Endodermal cell (in vitro differentiated cells): ENCODE data around the gene PREP. TPM values are rescaled to one million over a fixed set of nuclear protein-coding genes. Genes with fewer than 3 reads are reported as not detected.
A peak's percentile ranks its signal among the peaks of the same experiment; 100 is the strongest.

Source experiments
- DNase-seq: peaks from one replicate; pipeline ENCODE4 v3.0.0-alpha.2; 2017
- H3K27ac ChIP-seq: 2 replicates; pipeline ENCODE4 v1.5.1; 2013; ENCODE audit warnings: mild to moderate bottlenecking, low read depth, low read length, moderate library complexity
- H3K27me3 ChIP-seq: 2 replicates; pipeline ENCODE4 v1.6.1; 2013; ENCODE audit warnings: mild to moderate bottlenecking, low read length, moderate library complexity; ENCODE audit not compliant: insufficient read depth, control insufficient read depth, poor library complexity, severe bottlenecking
- H3K36me3 ChIP-seq: 2 replicates; pipeline ENCODE4 v1.7.0; 2013; ENCODE audit warnings: mild to moderate bottlenecking, low read length, moderate library complexity; ENCODE audit not compliant: control insufficient read depth, insufficient read depth
- H3K4me1 ChIP-seq: one replicate; pipeline ENCODE4 v1.7.0; 2013; ENCODE audit warnings: low read length; ENCODE audit not compliant: control insufficient read depth, insufficient read depth
- H3K4me3 ChIP-seq: 2 replicates; pipeline ENCODE4 v1.5.1; 2013; ENCODE audit warnings: mild to moderate bottlenecking, low read length, moderate library complexity
- H3K9ac ChIP-seq: 2 replicates; pipeline ENCODE4 v1.6.1; 2013; ENCODE audit warnings: mild to moderate bottlenecking, low read length, moderate library complexity; ENCODE audit not compliant: poor library complexity, severe bottlenecking; ENCODE audit errors: extremely low read depth
- H3K9me3 ChIP-seq: 2 replicates; pipeline ENCODE4 v1.6.1; 2013; ENCODE audit warnings: mild to moderate bottlenecking, low read length, moderate library complexity; ENCODE audit not compliant: control insufficient read depth
- H3K27ac Mint-ChIP-seq: 2 replicates; pipeline ENCODE4 v1.8.0; 2020; ENCODE audit warnings: mixed read lengths
- H3K27me3 Mint-ChIP-seq: 2 replicates; pipeline ENCODE4 v1.8.0; 2021; ENCODE audit warnings: mild to moderate bottlenecking, mixed read lengths; ENCODE audit not compliant: insufficient read depth
- H3K36me3 Mint-ChIP-seq: 2 replicates; pipeline ENCODE4 v1.8.0; 2020; ENCODE audit warnings: low read depth, mixed read lengths
- H3K4me1 Mint-ChIP-seq: 2 replicates; pipeline ENCODE4 v1.8.0; 2020; ENCODE audit warnings: mixed read lengths
- H3K4me3 Mint-ChIP-seq: 2 replicates; pipeline ENCODE4 v1.8.0; 2020; ENCODE audit warnings: mild to moderate bottlenecking, moderate library complexity, mixed read lengths
- H3K9me3 Mint-ChIP-seq: 2 replicates; pipeline ENCODE4 v1.8.0; 2020; ENCODE audit warnings: mild to moderate bottlenecking, mixed read lengths
- CTCF ChIP-seq: fragments of 200-600 bp; sonication (generic); conservative IDR thresholded peaks from 2 replicates; pipeline ENCODE4 v1.5.0; 2021; ENCODE audit warnings: antibody characterized with exemption, mild to moderate bottlenecking
- WGBS, 2 experiments: methylation state at CpG; one replicate each; pipeline versions ENCODE4 v1.1.5 to v1.1.7; 2013; ENCODE audit warnings: missing lambda C conversion rate in 2 of 2, mixed read lengths in 1 of 2; ENCODE audit not compliant: insufficient coverage in 1 of 2, insufficient read length in 1 of 2; 5-methylcytosine and 5-hydroxymethylcytosine counted together
- total RNA-seq, 2 donors: library from RNA; stranded (reverse); fragmentation: NEBNext Ultra II Directional in 1 of 2; extraction: Animal tissue kit (Norgen Biotek cat#: 25700) in 1 of 2; gene quantifications; 2 replicates in 1 of 2; 3 replicates in 1 of 2; pipeline ENCODE4 v1.2.1, GENCODE V29; 2021

The PREP gene
- total RNA-seq, 2 donors from 2014 or later, result 42.9 to 52.2 TPM

- no peak for TF ChIP-seq CTCF
- WGBS, 2 experiments, result 95 to 100% methylated on average over 3 of the region's 4 CpGs
- peaks cover 13% of the 10 kb centered on the region for H3K9me3 Mint-ChIP-seq
Measured at GRCh38 chr6:105352037-105352617, 50.8 kb downstream of the PREP start.

GRCh38 chr6:105348897-105349296 is 54.0 kb downstream of the PREP start:
- Mint-ChIP-seq H3K4me1 (peaks cover 2% of the 10 kb centered on the region), H3K27me3 (no peaks in the 10 kb centered on the region), H3K9me3 (peaks cover 2% of the 10 kb centered on the region), H3K4me3 (no peak overlapping the region), H3K27ac (no peak overlapping the region), H3K36me3 (peaks cover 47% of the 10 kb centered on the region)
- no peaks in the 10 kb centered on the region for H3K9me3 ChIP-seq
- H3K36me3 ChIP-seq, result peaks cover 21% of the 10 kb centered on the region
- H3K27ac ChIP-seq, result no peak overlapping the region
- WGBS, 2 experiments, result 100% methylated on average over 1 of the region's 1 CpG; no CpG with 5 or more reads in 1 of the 2 experiments
- no peak for TF ChIP-seq CTCF
- no peak overlapping the region for H3K4me3 ChIP-seq
- no peaks in the 10 kb centered on the region for H3K4me1 ChIP-seq
- no peak overlapping the region for H3K9ac ChIP-seq
- no peaks in the 10 kb centered on the region for H3K27me3 ChIP-seq
- DNase-seq, result no peak

More at GRCh38 chr6:105352037-105352617, 50.8 kb downstream of the PREP start:
- Histone ChIP-seq H3K4me3 (no peak overlapping the region), H3K4me1 (no peaks in the 10 kb centered on the region), H3K9me3 (peaks cover 14% of the 10 kb centered on the region), H3K27ac (no peak overlapping the region), H3K9ac (no peak overlapping the region), H3K36me3 (peaks cover 46% of the 10 kb centered on the region), H3K27me3 (no peaks in the 10 kb centered on the region)
- no peaks in the 10 kb centered on the region for H3K27me3 Mint-ChIP-seq
- no peaks in the 10 kb centered on the region for H3K4me1 Mint-ChIP-seq
- DNase-seq, result no peak
- H3K4me3 Mint-ChIP-seq, result no peak overlapping the region
- H3K36me3 Mint-ChIP-seq, result peaks cover 59% of the 10 kb centered on the region
- H3K27ac Mint-ChIP-seq, result no peak overlapping the region

GRCh38 chr6:105346052-105346451 is 56.8 kb downstream of the PREP start:
- Histone ChIP-seq H3K9me3 (no peaks in the 10 kb centered on the region), H3K27me3 (no peaks in the 10 kb centered on the region), H3K36me3 (peaks cover 4% of the 10 kb centered on the region), H3K9ac (no peak overlapping the region), H3K4me3 (no peak overlapping the region), H3K27ac (no peak overlapping the region), H3K4me1 (no peaks in the 10 kb centered on the region)
- no peak for TF ChIP-seq CTCF
- Mint-ChIP-seq H3K36me3 (peaks cover 42% of the 10 kb centered on the region), H3K4me3 (no peak overlapping the region), H3K4me1 (peaks cover 2% of the 10 kb centered on the region), H3K27me3 (no peaks in the 10 kb centered on the region), H3K27ac (peak overlapping the region; percentile 22), H3K9me3 (peaks cover 4% of the 10 kb centered on the region)
- WGBS, 2 experiments, result 76 to 85% methylated on average over 3 of the region's 3 CpGs
- no peak for DNase-seq
